NCI-H2171 treated with DMSO at 0.1 percent for 48 hours (cell line): Measurements from ENCODE around the gene RUBCNL.

Source experiments
- DNase-seq: peaks from one replicate; lab custom pipeline; 2025; lab: John Stamatoyannopoulos, UW

Gene RUBCNL

DNA sequence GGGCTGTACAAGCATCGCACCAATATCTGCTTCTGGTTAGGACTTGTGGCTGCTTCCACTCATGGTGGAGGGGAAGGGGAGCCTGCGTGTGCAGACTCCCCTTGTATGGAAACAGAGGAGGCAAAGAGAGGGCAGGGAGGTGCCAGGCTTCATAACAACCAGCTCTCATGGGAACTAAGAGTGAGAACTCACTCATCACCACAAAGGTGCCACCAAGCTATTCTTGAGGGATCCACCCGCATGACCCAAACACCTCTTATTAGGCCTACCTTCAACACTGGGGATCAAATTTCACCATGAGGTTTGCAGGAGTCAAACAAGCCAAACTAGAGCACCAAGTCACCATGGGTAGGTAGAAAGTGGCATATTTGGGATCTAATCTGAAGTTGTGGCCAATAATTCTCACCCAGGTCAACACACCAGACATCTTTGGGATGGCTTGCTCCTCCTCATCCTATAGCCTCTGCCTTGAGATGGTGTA lies 46.4 kb downstream of the RUBCNL start:
- no peak for DNase-seq

DNA sequence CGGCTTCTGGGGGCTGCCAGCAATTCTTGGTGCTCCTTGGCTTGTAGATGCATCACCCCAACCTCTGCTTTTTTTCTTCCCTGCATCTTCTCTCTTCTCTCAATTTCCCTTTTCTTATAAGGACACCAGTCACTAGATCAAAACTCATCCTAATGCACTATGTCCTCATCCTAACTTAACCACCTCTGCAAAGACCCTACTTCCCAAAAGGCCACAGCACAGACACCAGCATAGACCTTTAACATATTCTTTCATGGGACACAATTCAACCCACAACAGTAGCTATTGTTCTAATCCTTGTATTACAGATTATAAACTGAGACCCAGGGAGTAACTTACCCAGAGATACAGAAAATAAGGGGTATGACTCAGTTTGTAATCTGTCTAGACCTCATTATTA lies 47.0 kb downstream of the RUBCNL start:
- no peak for DNase-seq

DNA sequence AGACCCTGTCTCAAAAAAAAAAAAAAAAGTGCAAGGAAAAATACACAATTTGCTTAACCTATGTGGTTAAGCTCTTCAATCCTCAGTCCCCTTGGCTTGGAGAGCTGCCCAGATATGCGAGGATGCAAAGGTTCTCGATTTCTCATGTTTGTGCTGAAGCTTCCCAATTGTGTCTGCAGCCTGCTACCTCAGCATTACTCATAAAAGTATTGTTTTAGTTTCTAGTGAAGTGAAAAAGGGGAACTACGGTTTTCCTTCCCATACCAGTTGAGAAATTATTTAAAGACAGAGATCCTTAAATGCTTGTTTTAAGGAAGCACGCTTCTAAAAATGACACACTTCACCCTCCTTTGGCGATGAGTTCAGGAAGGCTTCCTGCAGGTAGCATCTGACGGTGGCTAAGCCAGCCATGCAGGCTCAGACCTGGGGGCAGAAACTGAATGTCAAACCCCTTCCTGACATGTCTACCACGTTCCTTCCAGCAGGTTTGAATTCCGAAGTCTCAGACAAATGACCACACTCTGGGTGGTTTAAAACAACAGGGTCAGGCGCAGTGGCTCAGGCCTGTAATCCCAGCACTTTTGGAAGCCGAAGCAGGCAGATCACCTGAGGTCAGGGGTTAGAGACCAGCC lies 47.9 kb downstream of the RUBCNL start:
- no peak for DNase-seq

DNA sequence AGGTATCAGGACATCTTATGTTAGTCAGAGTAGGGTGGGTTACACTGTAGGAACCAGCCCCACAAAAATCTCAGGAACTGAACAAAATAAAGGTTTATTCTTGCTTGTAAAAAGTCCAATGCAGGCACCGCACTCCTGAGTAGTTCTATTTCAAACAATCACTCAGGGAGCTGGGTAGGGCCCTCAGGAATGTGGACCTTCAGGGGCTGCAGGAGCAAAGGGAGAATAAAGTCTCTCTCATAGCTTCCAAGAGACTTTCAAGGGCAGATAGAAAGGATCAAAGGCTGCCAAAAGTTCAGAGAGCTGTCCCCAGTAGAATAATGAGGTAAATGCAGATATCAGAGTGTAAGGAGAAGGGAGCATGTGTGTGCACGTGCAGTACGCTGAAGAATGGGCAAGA lies 49.4 kb downstream of the RUBCNL start:
- DNase-seq = no peak

DNA sequence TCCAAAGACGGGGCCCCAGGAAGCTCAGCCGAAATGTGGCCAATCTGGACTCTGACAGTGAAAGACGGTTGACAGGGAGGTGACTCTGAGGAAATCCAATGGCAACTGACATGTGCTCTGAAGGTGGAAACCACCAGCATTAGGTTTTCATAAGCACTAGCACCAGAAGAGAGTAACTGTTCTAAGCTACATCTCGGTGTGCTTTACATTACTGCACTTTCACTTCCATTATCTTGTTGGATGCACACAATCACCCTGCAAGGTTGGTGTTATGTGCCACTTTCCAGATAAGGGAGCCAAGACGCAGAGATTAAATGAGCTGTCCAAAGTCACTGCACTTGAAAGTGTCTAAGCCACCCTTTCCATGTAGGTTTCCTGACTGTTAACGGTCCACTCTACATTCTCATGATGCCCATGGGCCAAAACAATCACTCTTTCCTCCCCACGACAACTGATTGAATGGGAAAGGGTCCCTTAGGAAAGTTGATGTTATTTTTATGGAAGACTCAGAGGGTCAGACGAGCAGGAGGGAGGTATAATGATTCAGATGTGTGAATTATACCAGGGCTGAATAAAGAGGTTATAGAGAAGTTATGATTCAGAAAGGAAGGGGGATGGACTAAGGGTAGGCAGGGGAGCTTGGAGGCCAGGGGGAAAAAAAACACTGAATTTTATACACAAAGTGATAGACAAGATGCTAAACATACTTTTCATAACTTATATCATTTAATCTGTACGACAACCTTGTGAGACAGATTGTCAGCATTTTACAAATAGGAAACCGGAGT lies 52.8 kb downstream of the RUBCNL start:
- DNase-seq = no peak

DNA sequence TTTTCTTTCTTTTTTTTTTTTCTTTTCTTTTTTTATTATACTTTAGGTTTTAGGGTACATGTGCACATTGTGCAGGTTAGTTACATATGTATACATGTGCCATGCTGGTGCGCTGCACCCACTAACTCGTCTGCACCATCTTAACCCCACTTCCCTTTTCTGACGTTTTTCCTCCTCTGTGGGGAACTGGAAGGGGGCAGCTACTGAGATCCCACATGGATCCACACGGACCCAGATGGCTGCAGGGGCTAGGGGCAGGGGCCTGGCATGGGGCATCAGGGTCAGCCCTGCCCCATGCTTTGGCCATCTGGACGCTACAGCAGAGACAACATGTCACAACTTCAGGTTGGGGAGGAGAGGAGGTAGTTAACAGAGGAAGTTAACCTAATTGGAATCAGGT lies 54.3 kb downstream of the RUBCNL start:
- no peak for DNase-seq

DNA sequence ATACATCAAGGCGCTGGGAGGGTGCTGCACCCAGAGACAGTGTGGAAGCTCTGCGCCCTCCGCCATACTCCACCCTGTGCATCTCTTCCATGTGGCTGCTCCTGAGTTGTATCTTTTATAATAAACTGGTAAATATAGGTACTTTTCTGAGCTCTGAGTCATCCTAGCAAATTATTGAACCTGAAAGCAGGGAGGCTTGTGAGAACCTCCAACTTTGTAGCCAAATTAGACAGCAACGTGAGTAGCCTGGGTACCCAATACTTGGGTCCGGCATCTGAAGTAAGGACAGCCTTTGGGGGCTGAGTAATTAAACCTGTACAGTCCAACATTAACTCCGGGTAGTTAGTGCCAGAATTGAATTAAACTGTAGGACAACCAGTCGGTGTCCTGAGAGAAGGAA lies 57.4 kb downstream of the RUBCNL start:
- no peak for DNase-seq

DNA sequence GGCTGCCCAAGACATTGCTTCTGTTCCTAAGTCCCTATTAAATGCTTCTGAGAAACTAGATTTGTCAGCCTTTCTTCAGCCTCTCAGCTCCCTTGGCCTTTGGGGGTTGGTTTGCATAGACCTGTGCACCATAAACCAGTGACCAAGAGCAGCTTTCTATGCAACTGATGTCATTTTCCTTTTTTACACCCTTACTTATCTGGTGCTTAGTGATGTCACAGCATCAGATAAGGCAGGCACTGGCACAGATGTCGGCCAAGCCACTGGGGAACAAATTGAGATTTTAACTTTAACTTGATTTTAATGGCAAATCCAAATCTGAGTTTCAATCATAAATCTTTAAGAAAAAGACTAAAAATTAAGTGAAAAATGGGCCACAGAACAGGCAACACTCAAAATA lies 59.8 kb downstream of the RUBCNL start:
- DNase-seq = no peak

DNA sequence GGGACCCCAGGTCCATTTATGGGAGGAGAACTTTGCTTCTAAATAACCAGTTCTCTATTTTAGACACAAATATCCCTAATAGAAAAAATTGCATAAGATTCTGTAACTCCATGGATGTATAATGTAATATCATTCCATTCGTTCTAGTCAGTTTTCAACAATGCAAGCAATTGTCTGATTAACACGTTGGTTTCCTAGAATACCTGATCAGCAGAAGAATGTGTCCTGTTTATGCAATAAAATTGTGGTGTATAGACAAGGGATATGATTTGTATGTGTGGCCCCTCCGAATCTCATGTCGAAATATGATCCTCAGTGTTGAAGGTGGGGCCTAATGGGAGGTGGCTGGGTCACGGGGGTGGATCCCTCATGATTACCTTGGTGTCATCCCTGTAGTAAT lies 62.1 kb downstream of the RUBCNL start:
- DNase-seq = no peak

DNA sequence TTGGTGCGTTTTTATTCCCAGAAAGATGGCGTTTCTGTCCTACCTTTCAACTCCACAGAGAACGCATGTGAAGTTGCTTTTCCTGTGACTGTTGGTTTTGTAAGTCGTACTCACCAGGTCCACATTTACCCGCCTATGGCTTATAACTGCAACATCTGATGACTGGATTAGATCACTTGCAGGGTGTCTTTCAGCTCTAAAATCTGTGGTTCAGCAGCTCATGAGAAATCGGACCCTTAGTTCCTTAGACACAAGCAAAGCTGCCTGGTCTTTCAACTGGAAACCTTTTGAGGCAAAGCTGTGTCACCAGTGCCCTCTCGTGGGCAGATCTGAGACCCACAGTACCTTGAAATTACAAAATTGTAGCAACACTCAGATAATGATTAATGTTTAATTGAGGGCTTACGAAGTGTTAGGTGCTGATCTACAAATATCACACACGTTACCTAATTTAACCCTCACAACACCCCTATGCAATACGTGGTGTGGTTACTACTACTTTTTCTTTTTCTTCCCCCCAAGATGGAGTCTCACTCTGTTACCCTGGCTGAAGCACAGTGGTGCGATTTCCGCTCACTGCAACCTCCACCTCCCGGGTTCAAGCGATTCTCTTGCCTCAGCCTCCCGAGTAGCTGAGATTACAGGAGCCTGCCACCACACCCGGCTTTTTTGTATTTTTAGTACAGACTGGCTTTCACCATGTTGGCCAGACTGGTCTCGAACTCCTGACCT lies 65.4 kb downstream of the RUBCNL start:
- DNase-seq = no peak

DNA sequence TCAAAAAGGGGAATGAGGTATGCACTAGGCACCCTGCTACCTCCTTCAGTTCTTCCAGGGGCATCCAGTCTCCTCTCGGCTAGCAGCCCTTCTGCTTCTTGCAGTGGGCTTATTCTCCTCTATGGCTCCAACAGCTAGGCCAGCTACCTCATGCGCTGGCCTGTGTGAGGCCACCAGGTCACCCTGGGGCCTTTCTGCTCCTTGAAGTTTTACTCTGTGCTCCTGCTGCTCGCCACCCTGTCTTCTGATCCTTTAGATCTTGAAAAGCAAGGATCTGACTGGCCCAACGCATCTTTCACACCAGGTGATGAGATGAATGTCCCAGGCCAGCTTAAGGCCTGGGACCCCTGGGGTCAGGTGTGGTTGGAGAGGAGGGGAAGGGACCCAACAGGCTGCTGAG lies 66.2 kb downstream of the RUBCNL start:
- DNase-seq = no peak

DNA sequence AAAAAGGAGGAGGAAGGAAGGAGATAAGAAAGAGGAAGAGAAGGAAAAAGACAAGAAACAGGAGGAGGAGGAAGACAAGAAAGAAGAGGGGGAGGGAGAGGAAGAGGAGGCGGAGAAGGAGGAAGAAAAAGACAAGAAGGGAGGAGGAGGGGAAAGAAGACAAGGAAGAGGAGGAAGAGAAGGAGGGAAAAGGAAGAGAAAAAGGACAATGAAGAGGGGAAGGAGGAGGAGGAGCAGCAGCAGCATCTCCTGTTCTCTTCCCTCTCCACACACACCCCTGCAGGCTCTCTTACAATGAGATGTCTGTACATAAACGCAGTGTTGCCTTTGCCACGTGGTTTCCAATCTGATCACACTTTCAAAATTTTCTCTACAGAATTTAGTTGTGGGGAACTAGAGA lies 66.6 kb downstream of the RUBCNL start:
- no peak for DNase-seq

DNA sequence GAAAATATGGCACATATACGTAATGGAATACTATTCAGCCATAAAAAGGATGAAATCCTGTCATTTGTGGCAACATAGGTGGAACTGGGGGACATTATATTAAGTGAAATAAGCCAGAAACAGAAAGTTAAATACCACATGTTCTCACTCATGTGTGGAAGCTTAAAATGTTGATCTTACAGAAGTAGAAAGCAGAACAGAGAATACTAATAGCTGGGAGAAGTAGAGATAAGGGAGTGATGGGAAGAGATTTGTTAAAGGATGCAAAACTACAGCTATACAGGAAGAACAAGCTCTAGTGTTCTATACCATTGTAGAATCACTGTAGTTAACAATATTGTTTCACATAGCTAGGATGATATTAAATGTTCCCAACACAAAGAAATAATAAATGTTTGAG lies 68.1 kb downstream of the RUBCNL start:
- no peak for DNase-seq

DNA sequence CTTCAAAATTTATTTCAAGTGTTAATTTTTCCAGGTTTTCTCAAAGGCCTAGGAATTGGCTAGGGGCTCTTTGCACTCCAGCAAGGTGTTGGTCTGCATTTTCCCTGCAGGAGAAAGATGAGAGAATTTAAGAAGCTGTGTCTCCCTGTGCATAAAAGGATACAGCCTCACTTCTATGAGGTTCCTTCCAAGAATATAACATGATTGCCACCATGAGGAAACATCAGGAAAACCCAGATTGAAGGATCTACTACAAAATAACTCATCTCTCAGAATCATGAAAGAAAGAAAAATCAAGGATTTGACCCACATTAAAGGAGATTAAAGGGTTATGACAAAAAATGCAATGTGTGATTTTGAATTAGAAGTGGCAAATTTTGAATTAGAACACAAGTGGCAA lies 69.9 kb downstream of the RUBCNL start:
- no peak for DNase-seq

DNA sequence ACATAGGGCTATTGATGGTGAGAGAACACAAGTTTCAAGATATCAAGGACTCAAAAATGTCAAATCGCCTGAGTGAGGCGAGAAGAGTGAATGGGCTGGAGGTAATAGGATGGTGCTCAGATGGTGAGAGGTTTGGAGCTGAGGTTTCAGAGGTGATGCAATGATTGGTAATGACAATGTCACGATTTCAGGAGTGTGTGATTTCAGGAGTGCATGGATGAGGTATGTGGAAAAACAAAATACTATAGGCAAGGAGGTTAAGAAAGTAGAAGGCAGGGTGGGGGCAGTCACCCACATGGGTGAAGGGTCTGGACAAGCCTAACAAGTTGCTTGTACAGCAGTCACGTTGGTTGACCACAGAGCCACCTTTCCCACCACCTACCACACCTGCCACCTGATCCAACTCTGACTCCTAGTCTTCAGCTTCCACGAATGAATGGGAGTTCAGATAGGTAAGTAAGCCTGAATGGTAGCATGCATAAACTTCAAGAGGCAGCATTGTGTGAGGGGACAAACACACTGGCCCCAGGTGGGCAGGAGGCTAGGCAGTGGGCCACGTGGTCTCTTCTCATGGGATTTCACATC lies 71.5 kb downstream of the RUBCNL start:
- DNase-seq = no peak

DNA sequence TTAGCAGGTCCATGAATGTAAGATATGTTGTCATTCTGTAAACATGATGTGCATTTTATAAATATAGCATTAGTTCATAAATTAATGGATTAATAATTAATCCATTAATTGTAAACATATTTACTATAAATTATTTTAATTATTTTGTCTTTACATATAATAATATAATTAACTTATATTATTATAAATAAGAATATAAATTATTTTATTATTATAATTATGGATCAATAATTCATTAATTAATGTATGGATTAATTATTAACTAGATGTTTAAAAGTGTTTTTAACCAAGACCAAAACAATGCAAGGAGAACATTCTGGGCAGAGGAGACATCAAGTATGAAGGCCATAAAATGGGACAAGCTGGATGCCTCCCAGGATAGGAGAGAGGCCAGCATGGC lies 72.0 kb downstream of the RUBCNL start:
- DNase-seq = no peak

DNA sequence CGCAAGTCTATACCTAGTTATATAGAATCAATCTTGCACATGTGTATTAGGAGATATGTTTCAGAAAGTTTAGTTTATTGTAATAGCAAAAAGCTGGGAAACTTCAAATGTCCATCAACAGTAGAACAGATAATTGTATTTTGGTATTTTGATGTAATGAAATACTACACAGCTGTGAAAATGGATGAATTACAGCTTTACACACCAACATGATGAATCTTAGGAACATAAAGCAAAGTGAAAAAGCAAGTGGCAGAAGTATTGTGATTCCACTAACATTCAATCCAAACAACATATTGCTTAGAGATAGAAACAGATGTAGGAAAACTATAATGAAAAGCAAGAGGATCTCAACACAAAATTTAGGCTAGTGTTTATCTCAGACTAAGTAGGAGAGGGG lies 72.5 kb downstream of the RUBCNL start:
- no peak for DNase-seq

DNA sequence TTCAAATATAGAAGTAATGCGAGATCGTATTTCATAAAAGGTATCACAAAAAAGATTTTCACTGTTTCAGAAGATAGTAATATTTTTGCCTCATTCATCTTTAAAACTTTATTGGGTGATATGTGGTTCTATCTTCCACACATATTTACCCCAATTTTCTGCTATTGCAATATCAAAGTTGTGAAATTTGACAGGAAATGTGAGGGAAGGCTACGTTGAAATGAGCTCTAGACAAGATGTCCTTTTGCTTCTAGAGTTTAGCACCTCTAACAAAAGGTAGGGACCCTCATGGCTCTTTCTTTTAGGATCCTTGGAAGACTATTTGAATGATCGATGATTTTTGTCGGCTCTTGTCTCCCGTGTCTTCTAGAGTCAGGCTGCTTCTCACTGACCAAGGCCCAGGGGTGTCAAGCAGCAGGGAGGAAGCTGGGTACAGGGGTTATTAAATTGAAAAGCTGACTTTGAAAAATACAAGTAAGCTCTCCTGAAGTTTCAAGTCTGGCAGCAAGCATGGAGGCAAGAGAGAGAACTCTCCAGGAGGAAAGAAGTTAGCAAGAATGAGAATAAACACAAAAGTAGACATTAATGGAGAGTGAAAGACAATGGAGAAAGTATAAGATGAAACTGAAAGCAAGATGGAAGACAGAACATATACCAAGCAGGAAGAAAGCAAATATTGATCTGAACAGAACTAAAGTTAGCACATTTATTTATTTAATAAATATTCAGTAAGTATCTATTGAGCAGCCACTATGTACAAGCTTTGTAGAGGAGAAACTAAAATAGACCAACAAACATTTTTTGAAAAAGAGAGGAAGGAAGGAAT lies 73.4 kb downstream of the RUBCNL start:
- no peak for DNase-seq

DNA sequence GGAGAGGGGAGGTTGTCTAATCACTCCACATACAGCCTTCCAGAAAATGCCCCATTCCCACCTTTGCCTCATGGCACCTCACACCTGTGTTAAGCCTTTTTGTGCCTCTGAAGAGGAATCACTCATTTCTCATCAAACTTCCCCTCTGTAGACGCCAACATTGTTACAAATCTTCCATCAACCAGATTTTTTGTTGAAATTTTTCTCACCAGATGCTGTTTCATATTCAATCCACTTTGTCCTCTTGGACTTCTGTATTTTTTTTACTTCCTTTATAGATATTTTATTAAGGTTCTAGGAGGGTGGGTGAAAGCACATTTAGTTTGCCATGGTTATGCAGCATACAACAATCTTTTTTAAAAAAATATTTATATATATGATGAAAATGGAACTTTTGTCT lies 74.0 kb downstream of the RUBCNL start:
- no peak for DNase-seq

DNA sequence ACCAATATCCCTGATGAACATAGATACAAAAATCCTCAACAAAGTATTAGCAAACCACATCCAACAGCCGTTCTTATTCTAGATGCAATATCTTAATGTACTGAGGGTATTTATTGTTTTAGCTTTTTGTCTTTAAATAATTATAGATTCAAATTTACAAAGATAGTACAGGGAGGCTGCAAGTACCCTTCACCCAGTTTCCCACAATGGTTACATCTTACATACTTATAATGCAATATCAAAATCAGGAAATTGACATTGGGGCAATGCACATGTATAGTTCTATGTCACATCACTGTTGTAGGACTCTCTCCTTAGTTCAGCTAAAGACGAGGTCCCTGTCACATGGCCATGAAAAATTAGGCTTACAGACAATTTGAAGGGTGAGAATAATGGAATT lies 75.8 kb downstream of the RUBCNL start:
- no peak for DNase-seq

DNA sequence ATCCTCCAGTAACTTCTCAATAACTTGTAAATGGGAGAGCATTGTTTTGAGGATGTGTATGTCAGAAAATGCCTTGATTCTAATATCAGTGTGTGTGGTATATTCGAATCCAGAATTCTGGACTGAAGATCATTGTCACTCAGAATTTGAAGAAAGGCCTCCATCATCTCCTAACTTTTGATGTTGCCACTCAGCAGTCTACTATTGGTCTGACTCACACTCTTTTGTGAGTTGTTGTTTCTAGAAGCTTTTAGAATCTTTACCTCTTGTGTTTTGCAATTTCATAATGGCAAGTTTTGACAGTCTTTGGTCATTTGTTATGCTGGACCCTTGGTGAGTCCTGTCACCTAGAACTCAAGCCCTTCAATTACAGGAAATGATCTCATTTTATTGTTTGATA lies 77.0 kb downstream of the RUBCNL start:
- no peak for DNase-seq

DNA sequence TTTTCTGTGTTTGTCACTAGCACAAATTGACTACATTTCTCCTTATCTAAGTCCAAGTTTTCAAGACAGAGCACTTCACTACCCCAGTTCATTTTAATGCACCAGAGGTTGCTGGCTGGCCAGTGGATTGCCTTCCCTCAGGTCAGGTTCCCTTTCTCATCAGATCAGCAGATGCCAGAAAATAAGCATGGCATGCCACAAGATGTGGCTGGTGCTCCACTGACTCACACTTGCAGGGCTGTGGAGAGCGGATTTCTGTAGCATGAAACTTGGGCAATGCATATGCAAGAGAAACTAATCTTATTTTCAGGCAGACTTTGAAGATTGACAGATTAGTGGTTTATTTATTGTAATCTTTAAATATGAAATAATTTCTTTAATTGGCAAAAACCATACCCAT lies 79.5 kb downstream of the RUBCNL start:
- no peak for DNase-seq
